ENCODE measurements around the gene SPEM1.

The SPEM1 gene

GRCh38 chr17:7462474-7463371, 42.6 kb downstream of the SPEM1 start:
- no peak overlapping the region for H3K4me3 ChIP-seq (ENCODE audit: control insufficient read depth, low read depth, low read length)
- DNase-seq (ENCODE audit: low read depth): no peak

GRCh38 chr17:7463372-7463846, 43.3 kb downstream of the SPEM1 start:
- no peak overlapping the region for H3K4me3 ChIP-seq (ENCODE audit: control insufficient read depth, low read depth, low read length)
- no peak for TF ChIP-seq CTCF (IDR thresholded peaks at IDR 0.05; ENCODE audit: control insufficient read depth, insufficient read depth, low read depth, low read length, missing control alignments)
- DNase-seq (ENCODE audit: low read depth): no peak

More at GRCh38 chr17:7462474-7463371, 42.6 kb downstream of the SPEM1 start:
- no peak for TF ChIP-seq CTCF (IDR thresholded peaks at IDR 0.05; ENCODE audit: control insufficient read depth, insufficient read depth, low read depth, low read length, missing control alignments)

GRCh38 chr17:7464081-7464480, 44.0 kb downstream of the SPEM1 start:
- no peak for DNase-seq (ENCODE audit: low read depth)
- no peak overlapping the region for H3K4me3 ChIP-seq (ENCODE audit: control insufficient read depth, low read depth, low read length)
- no peak for TF ChIP-seq CTCF (IDR thresholded peaks at IDR 0.05; ENCODE audit: control insufficient read depth, insufficient read depth, low read depth, low read length, missing control alignments)

- H3K4me3 ChIP-seq (ENCODE audit: control insufficient read depth, low read depth, low read length): no peak overlapping the region
- DNase-seq (ENCODE audit: low read depth): no peak
- no peak for TF ChIP-seq CTCF (IDR thresholded peaks at IDR 0.05; ENCODE audit: control insufficient read depth, insufficient read depth, low read depth, low read length, missing control alignments)
Measured at GRCh38 chr17:7465597-7466275, 45.6 kb downstream of the SPEM1 start.

GRCh38 chr17:7466318-7466638, 46.2 kb downstream of the SPEM1 start:
- DNase-seq (ENCODE audit: low read depth): no peak
- no peak for TF ChIP-seq CTCF (IDR thresholded peaks at IDR 0.05; ENCODE audit: control insufficient read depth, insufficient read depth, low read depth, low read length, missing control alignments)
- H3K4me3 ChIP-seq (ENCODE audit: control insufficient read depth, low read depth, low read length): no peak overlapping the region

- no peak overlapping the region for H3K4me3 ChIP-seq (ENCODE audit: control insufficient read depth, low read depth, low read length)
- no peak for TF ChIP-seq CTCF (IDR thresholded peaks at IDR 0.05; ENCODE audit: control insufficient read depth, insufficient read depth, low read depth, low read length, missing control alignments)
- DNase-seq (ENCODE audit: low read depth): no peak
Measured at GRCh38 chr17:7466639-7467341, 46.7 kb downstream of the SPEM1 start.

Data from AG09309 (cell line).